ENCODE measurements around the gene CELSR3.
A peak's percentile ranks its signal among the peaks of the same experiment; 100 is the strongest.

The CELSR3 gene

GRCh38 chr3:48685603-48686511 lies 23.2 kb upstream of the CELSR3 start, which contains the start of gene NCKIPSD:
Gene NCKIPSD (minus strand): TSS chr3:48685915. CDS start chr3:48685807, 108 bp downstream.
- DNase-seq = peak; percentile 88

- no peak for DNase-seq
Observed at GRCh38 chr3:48685293-48685602, 22.6 kb upstream of the CELSR3 start.

GRCh38 chr3:48684480-48685143 lies 21.9 kb upstream of the CELSR3 start:
- DNase-seq = no peak

- no peak for DNase-seq
Observed at GRCh38 chr3:48684054-48684349, 21.3 kb upstream of the CELSR3 start.

GRCh38 chr3:48682786-48683185 lies 20.1 kb upstream of the CELSR3 start:
- DNase-seq = no peak

- no peak for DNase-seq
Observed at GRCh38 chr3:48681974-48682610, 19.4 kb upstream of the CELSR3 start.

- DNase-seq = no peak
Observed at GRCh38 chr3:48681541-48681880, 18.8 kb upstream of the CELSR3 start.

GRCh38 chr3:48680811-48681540 lies 18.3 kb upstream of the CELSR3 start:
- no peak for DNase-seq

- no peak for DNase-seq
Observed at GRCh38 chr3:48679411-48680391, 17.0 kb upstream of the CELSR3 start.

GRCh38 chr3:48678566-48679380 lies 16.1 kb upstream of the CELSR3 start:
- DNase-seq = no peak

GRCh38 chr3:48678056-48678455 lies 15.4 kb upstream of the CELSR3 start:
- no peak for DNase-seq

GRCh38 chr3:48674505-48674904 lies 11.8 kb upstream of the CELSR3 start:
- DNase-seq = no peak

- no peak for DNase-seq
Observed at GRCh38 chr3:48672522-48672921, 9.8 kb upstream of the CELSR3 start.

GRCh38 chr3:48664929-48665328 lies 2.2 kb upstream of the CELSR3 start:
- DNase-seq = no peak

GRCh38 chr3:48664313-48664644 lies 1.6 kb upstream of the CELSR3 start:
- DNase-seq = no peak

- DNase-seq = peak; percentile 69
Observed at GRCh38 chr3:48663489-48664312, 1.0 kb upstream of the CELSR3 start.

GRCh38 chr3:48662145-48662752 lies 437 bp downstream of the CELSR3 start:
- no peak for DNase-seq

GRCh38 chr3:48661501-48662144 lies 1.1 kb downstream of the CELSR3 start:
- peak; percentile 64 for DNase-seq

- no peak for DNase-seq
Observed at GRCh38 chr3:48660800-48661400, 1.8 kb downstream of the CELSR3 start.

Measured in activated T-cell treated with anti-CD3 and anti-CD28 coated beads for 4 hours (primary cell).